CD4-positive, alpha-beta T cell (primary cell): ENCODE data around the gene HMGN2. TPM values are rescaled to one million over a fixed set of nuclear protein-coding genes. Genes with fewer than 3 reads are reported as not detected.

Experiments used
- ATAC-seq: fragments of 200-7000 bp; cut with Tn5 transposase; one replicate; pipeline ENCODE4 v1.10.0; 2022; ENCODE audit warnings: mild to moderate bottlenecking; ENCODE audit not compliant: poor library complexity
- CTCF ChIA-PET: fragments of 350-600 bp; sonication (Branson Sonifier 250); formaldehyde crosslinking; loops from one replicate; lab custom pipeline; 2021; ENCODE audit warnings: antibody characterized with exemption, inconsistent platforms; lab: Charles Lee
- POLR2A ChIA-PET: fragments of 350-600 bp; sonication (Branson Sonifier 250); formaldehyde crosslinking; loops from one replicate; lab custom pipeline; 2021; ENCODE audit warnings: antibody characterized with exemption, inconsistent platforms; lab: Charles Lee
- DNase-seq, 14 experiments: peaks; one replicate each; pipeline ENCODE4 v3.0.0-alpha.2; 2013 to 2020; ENCODE audit warnings: mixed read lengths in 2 of 14
- H3K27ac ChIP-seq, 2 donors: one replicate each; pipeline versions ENCODE4 v1.5.1 to v1.7.0; 2013; ENCODE audit warnings: low read length in 2 of 2, low read depth in 1 of 2, mild to moderate bottlenecking in 1 of 2
- H3K27me3 ChIP-seq, 2 experiments: 1 replicate in 1 of 2; 2 replicates in 1 of 2; pipeline versions ENCODE4 v1.6.1 to v1.7.0; 2013; ENCODE audit warnings: low read length in 2 of 2, control low read depth in 1 of 2, mild to moderate bottlenecking in 1 of 2, moderate library complexity in 1 of 2; ENCODE audit not compliant: insufficient read depth in 2 of 2, control insufficient read depth in 1 of 2
- H3K36me3 ChIP-seq: one replicate; pipeline ENCODE4 v1.6.1; 2013; ENCODE audit warnings: low read length, control low read depth; ENCODE audit not compliant: insufficient read depth
- H3K4me1 ChIP-seq: one replicate; pipeline ENCODE4 v1.6.1; 2013; ENCODE audit warnings: low read length, control low read depth; ENCODE audit not compliant: insufficient read depth
- H3K4me3 ChIP-seq: one replicate; pipeline ENCODE4 v1.5.1; 2013; ENCODE audit warnings: mild to moderate bottlenecking, low read length, moderate library complexity
- H3K9me3 ChIP-seq, 2 experiments: 1 replicate in 1 of 2; 2 replicates in 1 of 2; pipeline versions ENCODE4 v1.6.1 to v1.7.0; 2013; ENCODE audit warnings: low read length in 2 of 2, mild to moderate bottlenecking in 2 of 2, control low read depth in 1 of 2, moderate library complexity in 1 of 2; ENCODE audit not compliant: control insufficient read depth in 1 of 2, insufficient read depth in 1 of 2
- H3K27ac Mint-ChIP-seq: one replicate; pipeline ENCODE4 v1.8.0; 2020; ENCODE audit warnings: mixed read lengths
- H3K27me3 Mint-ChIP-seq: one replicate; pipeline ENCODE4 v1.8.0; 2021; ENCODE audit warnings: mixed read lengths
- H3K36me3 Mint-ChIP-seq: one replicate; pipeline ENCODE4 v1.8.0; 2021; ENCODE audit warnings: low read depth, mixed read lengths
- H3K4me1 Mint-ChIP-seq: one replicate; pipeline ENCODE4 v1.8.0; 2021; ENCODE audit warnings: low read depth, mixed read lengths
- H3K4me3 Mint-ChIP-seq: one replicate; pipeline ENCODE4 v1.8.0; 2020; ENCODE audit warnings: mild to moderate bottlenecking, mixed read lengths
- H3K9me3 Mint-ChIP-seq: one replicate; pipeline ENCODE4 v1.8.0; 2020; ENCODE audit warnings: mixed read lengths
- CTCF ChIP-seq: fragments of 200-600 bp; IDR thresholded peaks from one replicate; pipeline ENCODE4 v1.8.0; 2022; ENCODE audit warnings: antibody characterized with exemption, mild to moderate bottlenecking
- intact Hi-C, 2 experiments: fragments of 100-400 bp; cut with DNase I in 1 of 2; cut with micrococcal nuclease in 1 of 2; formaldehyde crosslinking; loops; one replicate each; pipeline versions ENCODE4 v1.15.1 to v1.9.0; 2023 to 2025; cut with DNase I, micrococcal nuclease
- polyA plus RNA-seq, 2 donors: library from polyadenylated mRNA; unstranded; fragments of 120-200 nt; gene quantifications; one replicate each; pipeline ENCODE4 v1.2.1, GENCODE V29; 2013
- total RNA-seq, 174 experiments: library from RNA in 2 of 174; stranded (reverse) in 2 of 174; gene quantifications; one replicate each; pipeline ENCODE4 v1.2.3 and lab custom pipeline; 2021 to 2026

HMGN2 gene
- total RNA-seq (100 to 1,000 TPM; 323 to 330 TPM), total RNA-seq (lab: John Stamatoyannopoulos, UW) (53.8 to 404 (median 155) reads per million in 172 experiments)
- polyA plus RNA-seq (2013, experiment 1 of 2) = 507 TPM
- 555 TPM for polyA plus RNA-seq (2013, experiment 2 of 2)

DNA sequence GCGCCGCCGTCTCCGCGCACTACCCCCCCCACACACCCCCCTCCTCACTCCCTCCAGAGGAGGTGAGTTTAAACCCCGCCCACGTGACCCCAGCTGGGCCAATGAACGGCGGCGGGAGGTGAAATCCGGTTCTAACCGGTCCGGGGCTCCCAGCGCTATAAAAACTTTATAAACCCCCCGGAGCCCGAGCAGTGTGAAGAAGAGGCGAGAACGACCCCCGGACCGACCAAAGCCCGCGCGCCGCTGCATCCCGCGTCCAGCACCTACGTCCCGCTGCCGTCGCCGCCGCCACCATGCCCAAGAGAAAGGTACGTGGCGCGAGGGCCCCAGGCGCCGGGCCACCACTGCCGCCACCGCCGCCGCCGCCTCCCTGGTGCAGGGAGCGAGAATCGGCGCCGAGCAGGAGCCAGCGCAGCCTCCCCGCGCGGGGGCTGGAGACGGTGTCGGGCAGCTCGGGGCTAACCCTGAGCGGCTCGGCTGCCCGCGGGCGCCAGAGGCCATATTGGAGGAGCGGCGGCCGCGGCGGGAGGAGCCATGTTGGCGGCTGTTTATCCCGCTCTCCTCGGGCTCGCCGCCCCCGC, at the start of gene HMGN2:
Gene HMGN2, plus strand, starts transcription at position 121 of the 581 bp plus-strand sequence. Its CDS starts 173 bp downstream, at position 294.
- peaks cover 61% of the 10 kb centered on the region for H3K36me3 Mint-ChIP-seq
- Histone ChIP-seq H3K4me1 (peaks cover 35% of the 10 kb centered on the region), H3K4me3 (peak within 1 kb of the TSS; percentile 78), H3K36me3 (peaks cover 43% of the 10 kb centered on the region), H3K27me3 (no peaks in the 10 kb centered on the region), H3K9me3 (no peaks in the 10 kb centered on the region), H3K27ac (peak within 1 kb of the TSS; percentile 90 to 95)
- no peak for TF ChIP-seq CTCF
- DNase-seq (peak; percentile 77 to 94 (median 88)), ATAC-seq (peak; percentile 63)
- H3K27me3 Mint-ChIP-seq = no peaks in the 10 kb centered on the region
- intact Hi-C loops = loop anchor here (2.0 to 5.0 kb wide), 3 partner anchors 28 to 190 kb away; partner anchors contain the start of genes DHDDS (in 1 of the 2) and SH3BGRL3 (in 1 of the 2)
- peak within 1 kb of the TSS; percentile 100 for H3K4me3 Mint-ChIP-seq
- peak within 1 kb of the TSS; percentile 99 for H3K27ac Mint-ChIP-seq
- H3K4me1 Mint-ChIP-seq = peaks cover 53% of the 10 kb centered on the region
- ChIA-PET CTCF (interaction anchor here (0.6 to 2.8 kb wide), 6 partner anchors 28 to 682 kb away, joined by 3 to 21 read pairs (median 4); partner anchors contain the start of gene SLC9A1), POLR2A (interaction anchor here (0.8 to 5.0 kb wide), 26 partner anchors 9 to 1240 kb away, joined by 3 to 66 read pairs (median 4); partner anchors contain the start of genes CD52, DHDDS, GPATCH3 and GPN2)
- no peaks in the 10 kb centered on the region for H3K9me3 Mint-ChIP-seq

GRCh38 chr1:26429721-26430120, 42.5 kb upstream of the HMGN2 start:
- H3K27ac ChIP-seq = no peak overlapping the region
- intact Hi-C loops = loop anchor here in 1 of 2 experiments (5.0 kb wide), 1 partner anchor 463 kb away; the partner anchor contains the start of gene GPN2
- ChIA-PET CTCF (interaction anchor here (1.4 kb wide), 1 partner anchor 12 kb away, joined by 9 read pairs; no protein-coding TSS in a partner anchor), POLR2A (interaction anchor here (0.6 to 1.4 kb wide), 4 partner anchors 12 to 525 kb away, joined by 3 to 9 read pairs (median 3); no protein-coding TSS in a partner anchor)
- DNase-seq = no peak
- H3K36me3 ChIP-seq = peaks cover 9% of the 10 kb centered on the region
- no peak overlapping the region for H3K27ac Mint-ChIP-seq
- no peaks in the 10 kb centered on the region for H3K9me3 Mint-ChIP-seq
- H3K4me3 ChIP-seq = no peak overlapping the region
- ATAC-seq = no peak
- no peak for TF ChIP-seq CTCF
- H3K27me3 Mint-ChIP-seq = peaks cover 14% of the 10 kb centered on the region
- peaks cover 11% of the 10 kb centered on the region for H3K36me3 Mint-ChIP-seq
- H3K4me3 Mint-ChIP-seq = no peak overlapping the region
- no peaks in the 10 kb centered on the region for H3K9me3 ChIP-seq
- peaks cover 26% of the 10 kb centered on the region for H3K4me1 ChIP-seq
- no peaks in the 10 kb centered on the region for H3K27me3 ChIP-seq
- H3K4me1 Mint-ChIP-seq = peaks cover 23% of the 10 kb centered on the region

- DNase-seq (peak; percentile 95 to 99 (median 98)), ATAC-seq (peak; percentile 94)
- ChIA-PET CTCF (interaction anchor here (1.0 to 2.6 kb wide), 3 partner anchors 15 to 198 kb away, joined by 4 to 14 read pairs (median 5); partner anchors contain the start of gene CEP85), POLR2A (interaction anchor here (0.5 to 3.3 kb wide), 30 partner anchors 8 to 611 kb away, joined by 3 to 66 read pairs (median 4); partner anchors contain the start of genes CD52, CEP85, GPATCH3 and HMGN2)
- Histone ChIP-seq H3K4me3 (peak within 1 kb of the TSS; percentile 81), H3K4me1 (peaks cover 26% of the 10 kb centered on the region), H3K27ac (peak within 1 kb of the TSS; percentile 36 to 77), H3K9me3 (no peaks in the 10 kb centered on the region), H3K36me3 (peaks cover 24% of the 10 kb centered on the region), H3K27me3 (no peaks in the 10 kb centered on the region)
- no peaks in the 10 kb centered on the region for H3K9me3 Mint-ChIP-seq
- peaks cover 11% of the 10 kb centered on the region for H3K36me3 Mint-ChIP-seq
- peak within 1 kb of the TSS; percentile 88 for H3K27ac Mint-ChIP-seq
- H3K4me3 Mint-ChIP-seq = peak within 1 kb of the TSS; percentile 92
- intact Hi-C loops = loop anchor here (2.0 to 5.0 kb wide), 4 partner anchors 39 to 460 kb away; partner anchors contain the start of genes GPN2 (in 1 of the 2) and HMGN2 (in 1 of the 2)
- H3K27me3 Mint-ChIP-seq = no peaks in the 10 kb centered on the region
- peaks cover 23% of the 10 kb centered on the region for H3K4me1 Mint-ChIP-seq
- no peak for TF ChIP-seq CTCF
Observed at GRCh38 chr1:26431979-26432695, 40.1 kb upstream of the HMGN2 start, which contains the start of gene DHDDS. DHDDS (plus strand) TSS chr1:26432321; CDS start chr1:26432946, 625 bp downstream.
